ENCODE data around the gene MARCHF6.

The MARCHF6 gene

GRCh38 chr5:10364186-10364689 is 10.7 kb downstream of the MARCHF6 start:
- TF ChIP-seq TAF1 (IDR thresholded peaks at IDR 0.05; ENCODE audit: borderline replicate concordance, insufficient read depth, low read length) = no peak
- no peak for TF ChIP-seq POLR2AphosphoS5 (IDR thresholded peaks at IDR 0.05; ENCODE audit: low read depth, low read length)
- TF ChIP-seq REST (IDR thresholded peaks at IDR 0.05; ENCODE audit: insufficient read depth in 1 of 2, low read depth in 2 of 2, low read length in 2 of 2) = no peak
- TF ChIP-seq SIN3A (IDR thresholded peaks at IDR 0.05; ENCODE audit: borderline replicate concordance, insufficient read depth, low read length) = no peak
- no peak for TF ChIP-seq FOXP2 (optimal IDR thresholded peaks at IDR 0.05; ENCODE audit: borderline replicate concordance, extremely low read depth, extremely low read length, insufficient read depth)

- TF ChIP-seq TAF1 (IDR thresholded peaks at IDR 0.05; ENCODE audit: borderline replicate concordance, insufficient read depth, low read length) (no peak), POLR2AphosphoS5 (IDR thresholded peaks at IDR 0.05; ENCODE audit: low read depth, low read length) (no peak), FOXP2 (optimal IDR thresholded peaks at IDR 0.05; ENCODE audit: borderline replicate concordance, extremely low read depth, extremely low read length, insufficient read depth) (no peak), SIN3A (IDR thresholded peaks at IDR 0.05; ENCODE audit: borderline replicate concordance, insufficient read depth, low read length) (no peak), REST (IDR thresholded peaks at IDR 0.05; ENCODE audit: insufficient read depth in 1 of 2, low read depth in 2 of 2, low read length in 2 of 2) (no peak)
Observed at GRCh38 chr5:10365782-10366181, 12.3 kb downstream of the MARCHF6 start.

- no peak for TF ChIP-seq POLR2AphosphoS5 (IDR thresholded peaks at IDR 0.05; ENCODE audit: low read depth, low read length)
- no peak for TF ChIP-seq TAF1 (IDR thresholded peaks at IDR 0.05; ENCODE audit: borderline replicate concordance, insufficient read depth, low read length)
- TF ChIP-seq FOXP2 (optimal IDR thresholded peaks at IDR 0.05; ENCODE audit: borderline replicate concordance, extremely low read depth, extremely low read length, insufficient read depth) = no peak
- TF ChIP-seq SIN3A (IDR thresholded peaks at IDR 0.05; ENCODE audit: borderline replicate concordance, insufficient read depth, low read length) = no peak
- TF ChIP-seq REST (IDR thresholded peaks at IDR 0.05; ENCODE audit: insufficient read depth in 1 of 2, low read depth in 2 of 2, low read length in 2 of 2) = no peak
Observed at GRCh38 chr5:10366310-10367272, 13.1 kb downstream of the MARCHF6 start.

GRCh38 chr5:10367579-10367978 is 14.1 kb downstream of the MARCHF6 start:
- no peak for TF ChIP-seq FOXP2 (optimal IDR thresholded peaks at IDR 0.05; ENCODE audit: borderline replicate concordance, extremely low read depth, extremely low read length, insufficient read depth)
- no peak for TF ChIP-seq SIN3A (IDR thresholded peaks at IDR 0.05; ENCODE audit: borderline replicate concordance, insufficient read depth, low read length)
- TF ChIP-seq TAF1 (IDR thresholded peaks at IDR 0.05; ENCODE audit: borderline replicate concordance, insufficient read depth, low read length) = no peak
- TF ChIP-seq REST (IDR thresholded peaks at IDR 0.05; ENCODE audit: insufficient read depth in 1 of 2, low read depth in 2 of 2, low read length in 2 of 2) = no peak
- no peak for TF ChIP-seq POLR2AphosphoS5 (IDR thresholded peaks at IDR 0.05; ENCODE audit: low read depth, low read length)
